DOHH2 (cell line): ENCODE data around the gene CR1L.
"Not testable (repeated sequence)": the region's sequence is repeated elsewhere in the genome, so short reads cannot be mapped to it uniquely, and the experiment has no call there.

Experiments
- H3F3A ChIP-seq: fragments of 200-600 bp; sonication (generic), shearing (Covaris generic); 2 replicates; pipeline ENCODE4 v1.6.0; 2016; ENCODE audit warnings: antibody characterized with exemption, mild to moderate bottlenecking; ENCODE audit not compliant: control insufficient read depth, insufficient read depth
- H3K27ac ChIP-seq: fragments of 200-600 bp; sonication (generic); 2 replicates; pipeline ENCODE4 v1.5.1; 2014; ENCODE audit warnings: low read depth, mild to moderate bottlenecking, low read length, moderate library complexity
- H3K27me3 ChIP-seq: fragments of 200-600 bp; sonication (generic); 2 replicates; pipeline ENCODE4 v1.6.1; 2014; ENCODE audit warnings: mild to moderate bottlenecking, low read length, mixed read lengths; ENCODE audit not compliant: control insufficient read depth
- H3K36me3 ChIP-seq: fragments of 200-600 bp; sonication (generic); 2 replicates; pipeline ENCODE4 v1.6.1; 2014; ENCODE audit warnings: mild to moderate bottlenecking, low read length, moderate library complexity, mixed read lengths; ENCODE audit not compliant: control insufficient read depth
- H3K4me1 ChIP-seq: fragments of 200-600 bp; sonication (generic); 2 replicates; pipeline ENCODE4 v1.6.1; 2014; ENCODE audit warnings: mild to moderate bottlenecking, low read length, mixed read lengths; ENCODE audit not compliant: control insufficient read depth
- H3K4me2 ChIP-seq: fragments of 200-600 bp; sonication (generic); 2 replicates; pipeline ENCODE4 v1.6.0; 2014; ENCODE audit warnings: mild to moderate bottlenecking, low read length, moderate library complexity
- H3K4me3 ChIP-seq: fragments of 200-600 bp; sonication (generic); 2 replicates; pipeline ENCODE4 v1.5.1; 2014; ENCODE audit warnings: mild to moderate bottlenecking, low read length, mixed read lengths
- H3K79me2 ChIP-seq: fragments of 200-600 bp; sonication (generic); 2 replicates; pipeline ENCODE4 v1.6.1; 2014; ENCODE audit warnings: mild to moderate bottlenecking, low read length, mixed read lengths; ENCODE audit not compliant: control insufficient read depth
- H3K9me2 ChIP-seq: fragments of 200-600 bp; sonication (generic); replicated peaks from 2 replicates; pipeline ENCODE4 v1.6.1; 2014; ENCODE audit warnings: mild to moderate bottlenecking, low read length, mixed read lengths; ENCODE audit not compliant: control insufficient read depth
- H3K9me3 ChIP-seq: fragments of 200-600 bp; sonication (generic); 2 replicates; pipeline ENCODE4 v1.6.1; 2014; ENCODE audit warnings: antibody characterized with exemption, low read length, mixed read lengths; ENCODE audit not compliant: control insufficient read depth, insufficient read depth
- H4K20me1 ChIP-seq: fragments of 200-600 bp; sonication (generic); 2 replicates; pipeline ENCODE4 v1.6.0; 2014; ENCODE audit warnings: low read depth, mild to moderate bottlenecking, antibody characterized with exemption, low read length, moderate library complexity; ENCODE audit not compliant: control insufficient read depth, insufficient read depth
- EZH2phosphoT487 ChIP-seq: fragments of 200-600 bp; sonication (generic); IDR thresholded peaks from 2 replicates; pipeline ENCODE4 v1.6.1; 2017; ENCODE audit warnings: borderline replicate concordance, mild to moderate bottlenecking, antibody characterized with exemption, low read length, moderate library complexity, mixed read lengths
- TF ChIP-seq, protein P1 (sequence below): fragments of 200-600 bp; sonication (generic); IDR thresholded peaks from one replicate; pipeline ENCODE4 v1.5.1; 2014; ENCODE audit warnings: antibody characterized with exemption, mild to moderate bottlenecking, low read depth, low read length; ENCODE audit not compliant: poor library complexity, severe bottlenecking

Gene CR1L

DNA sequence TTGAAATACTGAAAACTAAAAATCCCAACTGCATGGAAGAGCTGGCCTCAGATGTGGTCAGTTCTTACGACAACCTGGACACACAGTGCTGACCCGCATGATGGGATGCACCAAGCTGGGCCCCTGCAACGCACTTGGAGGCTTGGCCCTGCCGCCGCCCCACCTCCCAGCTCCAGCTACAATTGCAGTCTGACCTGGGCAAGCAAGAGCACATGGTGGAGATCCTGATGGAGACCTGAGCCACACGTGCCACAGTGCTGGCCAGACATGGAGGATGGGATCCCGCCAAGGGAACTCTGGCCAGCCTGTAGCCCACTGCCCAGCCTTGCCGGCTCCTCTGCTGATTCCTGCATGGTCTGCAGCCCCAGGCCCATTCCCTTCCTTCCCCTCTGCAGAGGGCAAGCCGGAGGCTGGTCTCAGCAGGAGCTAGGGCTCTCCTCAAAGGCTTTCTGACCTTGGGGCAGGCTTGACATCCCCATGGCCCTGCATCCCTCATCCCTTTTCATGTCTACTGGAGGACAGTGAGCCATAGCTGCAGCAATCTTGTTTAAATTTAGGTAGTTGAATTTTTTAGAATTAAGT, 14.1 kb downstream of the CR1L start:
- Histone ChIP-seq H3K79me2 (no peaks in the 10 kb centered on the region), H3K9me2 (no peaks in the 10 kb centered on the region), H4K20me1 (no peaks in the 10 kb centered on the region), H3K4me3 (no peak overlapping the region), H3K36me3 (no peaks in the 10 kb centered on the region), H3F3A (no peaks in the 10 kb centered on the region), H3K27me3 (no peaks in the 10 kb centered on the region; the same call in 1 of the 2 replicates), H3K4me2 (no peak overlapping the region), H3K27ac (no peak overlapping the region), H3K4me1 (no peaks in the 10 kb centered on the region), H3K9me3 (no peaks in the 10 kb centered on the region)
- TF ChIP-seq EZH2phosphoT487 = no peak
- TF ChIP-seq, protein P1, sequence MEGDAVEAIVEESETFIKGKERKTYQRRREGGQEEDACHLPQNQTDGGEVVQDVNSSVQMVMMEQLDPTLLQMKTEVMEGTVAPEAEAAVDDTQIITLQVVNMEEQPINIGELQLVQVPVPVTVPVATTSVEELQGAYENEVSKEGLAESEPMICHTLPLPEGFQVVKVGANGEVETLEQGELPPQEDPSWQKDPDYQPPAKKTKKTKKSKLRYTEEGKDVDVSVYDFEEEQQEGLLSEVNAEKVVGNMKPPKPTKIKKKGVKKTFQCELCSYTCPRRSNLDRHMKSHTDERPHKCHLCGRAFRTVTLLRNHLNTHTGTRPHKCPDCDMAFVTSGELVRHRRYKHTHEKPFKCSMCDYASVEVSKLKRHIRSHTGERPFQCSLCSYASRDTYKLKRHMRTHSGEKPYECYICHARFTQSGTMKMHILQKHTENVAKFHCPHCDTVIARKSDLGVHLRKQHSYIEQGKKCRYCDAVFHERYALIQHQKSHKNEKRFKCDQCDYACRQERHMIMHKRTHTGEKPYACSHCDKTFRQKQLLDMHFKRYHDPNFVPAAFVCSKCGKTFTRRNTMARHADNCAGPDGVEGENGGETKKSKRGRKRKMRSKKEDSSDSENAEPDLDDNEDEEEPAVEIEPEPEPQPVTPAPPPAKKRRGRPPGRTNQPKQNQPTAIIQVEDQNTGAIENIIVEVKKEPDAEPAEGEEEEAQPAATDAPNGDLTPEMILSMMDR = no peak

DNA sequence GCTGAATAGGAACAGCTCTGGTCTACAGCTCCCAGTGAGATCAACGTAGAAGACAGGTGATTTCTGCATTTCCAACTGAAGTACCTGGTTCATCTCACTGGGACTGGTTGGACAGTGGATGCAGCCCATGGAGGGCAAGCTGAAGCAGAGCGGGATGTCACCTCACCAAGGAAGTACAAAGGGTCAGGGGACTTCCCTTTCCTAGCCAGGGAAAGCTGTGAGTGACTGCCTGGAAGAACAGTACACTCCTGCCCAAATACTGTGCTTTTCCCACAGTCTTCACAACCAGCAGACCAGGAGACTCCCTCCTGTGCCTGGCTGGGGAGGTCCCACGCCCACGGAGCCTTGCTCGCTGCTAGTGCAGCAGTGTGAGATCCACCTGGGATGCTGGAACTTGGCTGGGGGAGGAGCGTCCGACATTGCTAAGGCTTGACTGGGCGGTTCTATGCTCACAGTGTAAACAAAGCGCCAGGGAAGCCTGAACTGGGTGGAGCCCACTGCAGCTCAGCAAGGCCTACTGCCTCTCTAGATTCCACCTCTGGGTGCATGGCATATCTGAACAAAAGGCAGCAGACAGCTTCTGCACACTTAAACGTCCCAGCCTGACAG, 14.7 kb downstream of the CR1L start:
- H3K4me2 ChIP-seq = no peak overlapping the region

DNA sequence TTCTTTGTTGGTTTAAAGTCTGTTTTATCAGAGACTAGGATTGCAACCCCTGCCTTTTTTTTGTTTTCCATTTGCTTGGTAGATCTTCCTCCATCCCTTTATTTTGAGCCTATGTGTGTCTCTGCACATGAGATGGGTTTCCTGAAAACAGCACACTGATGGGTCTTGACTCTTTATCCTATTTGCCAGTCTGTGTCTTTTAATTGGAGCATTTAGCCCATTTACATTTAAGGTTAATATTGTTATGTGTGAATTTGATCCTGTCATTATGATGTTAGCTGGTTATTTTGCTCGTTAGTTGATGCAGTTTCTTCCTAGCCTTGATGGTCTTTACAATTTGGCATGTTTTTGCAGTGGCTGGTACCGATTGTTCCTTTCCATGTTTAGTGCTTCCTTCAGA, 16.5 kb downstream of the CR1L start:
- H3K79me2 ChIP-seq, H3K36me3 ChIP-seq, H3K27me3 ChIP-seq, H3K9me3 ChIP-seq, H4K20me1 ChIP-seq, H3K4me1 ChIP-seq, H3F3A ChIP-seq, H3K4me2 ChIP-seq, H3K27ac ChIP-seq, H3K9me2 ChIP-seq, H3K4me3 ChIP-seq: not testable (repeated sequence)

More for the DNA sequence above, 14.7 kb downstream of the CR1L start:
- Histone ChIP-seq H3K9me3 (no peaks in the 10 kb centered on the region), H3K4me1 (no peaks in the 10 kb centered on the region), H3K4me3 (no peak overlapping the region), H4K20me1 (no peaks in the 10 kb centered on the region), H3K9me2 (no peaks in the 10 kb centered on the region), H3K27me3 (no peaks in the 10 kb centered on the region; the same call in 1 of the 2 replicates), H3K27ac (no peak overlapping the region), H3K36me3 (no peaks in the 10 kb centered on the region), H3K79me2 (no peaks in the 10 kb centered on the region), H3F3A (no peaks in the 10 kb centered on the region)
- TF ChIP-seq, protein P1 = no peak
- no peak for TF ChIP-seq EZH2phosphoT487

DNA sequence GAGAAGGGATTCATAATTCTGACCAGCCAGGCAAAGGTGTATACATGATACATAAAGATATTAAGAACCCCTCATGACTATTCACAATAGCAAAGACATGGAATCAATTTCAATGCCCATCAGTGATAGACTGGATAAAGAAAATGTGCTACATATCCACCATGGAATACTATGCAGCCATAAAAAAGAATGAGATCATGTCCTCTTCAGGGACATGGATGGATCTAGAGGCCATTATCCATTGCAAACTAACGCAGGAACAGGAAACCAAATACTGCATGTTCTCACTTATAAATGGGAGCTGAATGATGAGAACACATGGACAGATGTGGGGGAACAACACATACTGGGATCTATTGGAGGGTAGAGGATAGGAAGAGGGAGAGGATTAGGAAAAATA, 21.4 kb downstream of the CR1L start:
- Histone ChIP-seq H3K4me3 (no peak overlapping the region), H4K20me1 (no peaks in the 10 kb centered on the region), H3K79me2 (no peaks in the 10 kb centered on the region), H3K4me2 (no peak overlapping the region), H3F3A (no peaks in the 10 kb centered on the region), H3K36me3 (no peaks in the 10 kb centered on the region), H3K9me3 (no peaks in the 10 kb centered on the region; the same call in 1 of the 2 replicates), H3K27me3 (peaks cover 34% of the 10 kb centered on the region), H3K27ac (no peak overlapping the region), H3K9me2 (no peaks in the 10 kb centered on the region), H3K4me1 (peaks cover 18% of the 10 kb centered on the region)
- no peak for TF ChIP-seq EZH2phosphoT487
- TF ChIP-seq, protein P1 = no peak
